ENCODE data around the gene TBC1D10A.

DNA sequence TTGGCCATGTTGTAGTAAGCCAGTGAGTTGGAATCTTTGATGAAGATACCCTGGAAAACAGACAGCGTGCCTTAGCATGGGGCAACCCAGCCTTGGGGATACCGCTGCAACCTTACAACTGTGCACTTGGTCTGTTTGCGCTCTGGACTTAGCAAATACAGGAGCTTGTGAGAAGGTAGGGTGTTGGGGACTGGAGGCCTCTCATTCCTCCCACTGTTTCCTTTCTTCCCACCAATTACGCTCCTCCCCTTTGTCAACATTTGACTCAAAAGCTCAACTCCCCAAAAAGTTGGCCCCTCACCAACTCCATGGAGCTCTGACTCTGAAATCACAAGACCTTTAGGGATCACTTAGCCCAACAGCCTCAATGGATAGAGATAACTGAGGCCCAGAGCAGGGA lies 7.9 kb upstream of the TBC1D10A start:
- TF ChIP-seq, protein P1, sequence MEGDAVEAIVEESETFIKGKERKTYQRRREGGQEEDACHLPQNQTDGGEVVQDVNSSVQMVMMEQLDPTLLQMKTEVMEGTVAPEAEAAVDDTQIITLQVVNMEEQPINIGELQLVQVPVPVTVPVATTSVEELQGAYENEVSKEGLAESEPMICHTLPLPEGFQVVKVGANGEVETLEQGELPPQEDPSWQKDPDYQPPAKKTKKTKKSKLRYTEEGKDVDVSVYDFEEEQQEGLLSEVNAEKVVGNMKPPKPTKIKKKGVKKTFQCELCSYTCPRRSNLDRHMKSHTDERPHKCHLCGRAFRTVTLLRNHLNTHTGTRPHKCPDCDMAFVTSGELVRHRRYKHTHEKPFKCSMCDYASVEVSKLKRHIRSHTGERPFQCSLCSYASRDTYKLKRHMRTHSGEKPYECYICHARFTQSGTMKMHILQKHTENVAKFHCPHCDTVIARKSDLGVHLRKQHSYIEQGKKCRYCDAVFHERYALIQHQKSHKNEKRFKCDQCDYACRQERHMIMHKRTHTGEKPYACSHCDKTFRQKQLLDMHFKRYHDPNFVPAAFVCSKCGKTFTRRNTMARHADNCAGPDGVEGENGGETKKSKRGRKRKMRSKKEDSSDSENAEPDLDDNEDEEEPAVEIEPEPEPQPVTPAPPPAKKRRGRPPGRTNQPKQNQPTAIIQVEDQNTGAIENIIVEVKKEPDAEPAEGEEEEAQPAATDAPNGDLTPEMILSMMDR (IDR thresholded peaks at IDR 0.05; ENCODE audit: insufficient read depth, low read length), result no peak
- TF ChIP-seq POLR2AphosphoS5 (IDR thresholded peaks at IDR 0.05; ENCODE audit: low read depth), result no peak
- TF ChIP-seq GABPA (IDR thresholded peaks at IDR 0.05; ENCODE audit: low read depth), result no peak
- TF ChIP-seq SPI1 (IDR thresholded peaks at IDR 0.05; ENCODE audit: borderline replicate concordance, low read depth), result no peak
